GM18511 (cell line): ENCODE results near the gene TSPAN7.
A peak's percentile ranks its signal among the peaks of the same experiment; 100 is the strongest.

ENCODE experiments used
- ATAC-seq: cut with Tn5 transposase; IDR thresholded peaks from one replicate; pipeline ENCODE4 v1.9.1; 2021; ENCODE audit warnings: mild to moderate bottlenecking, moderate library complexity; ENCODE audit not compliant: unreplicated experiment

Gene TSPAN7

GRCh38 chrX:38561126-38561868 lies at the start of gene TSPAN7:
Gene TSPAN7 (plus strand): TSS chrX:38561542. CDS start chrX:38561547, 5 bp downstream.
- ATAC-seq: peak; percentile 85

GRCh38 chrX:38513112-38513742 lies 48.1 kb upstream of the TSPAN7 start:
- ATAC-seq: no peak

- no peak for ATAC-seq
Measured at GRCh38 chrX:38514016-38514854, 47.1 kb upstream of the TSPAN7 start.

GRCh38 chrX:38515291-38515690 lies 46.1 kb upstream of the TSPAN7 start:
- no peak for ATAC-seq

GRCh38 chrX:38516196-38516774 lies 45.1 kb upstream of the TSPAN7 start:
- ATAC-seq: no peak

DNA sequence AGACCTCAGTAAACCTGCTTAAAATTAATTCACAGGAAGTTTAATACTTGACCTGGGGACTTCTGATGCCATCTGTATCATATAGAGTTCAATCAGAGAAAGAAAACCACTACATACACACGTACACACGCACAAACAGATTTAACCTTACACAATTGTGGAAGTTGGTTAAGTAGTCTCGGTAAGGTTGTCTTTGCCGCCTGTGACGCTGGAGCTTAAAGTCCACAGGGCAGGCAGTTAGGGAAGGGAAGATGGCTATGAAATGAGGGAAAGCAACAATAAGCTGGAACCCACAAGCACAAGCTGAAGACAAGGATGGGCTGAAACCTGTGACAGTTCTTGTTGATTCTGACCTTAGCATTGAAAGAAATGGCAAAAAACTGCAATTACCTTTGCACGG lies 41.7 kb upstream of the TSPAN7 start:
- ATAC-seq: no peak

GRCh38 chrX:38538134-38538533 lies 23.2 kb upstream of the TSPAN7 start:
- ATAC-seq: no peak

DNA sequence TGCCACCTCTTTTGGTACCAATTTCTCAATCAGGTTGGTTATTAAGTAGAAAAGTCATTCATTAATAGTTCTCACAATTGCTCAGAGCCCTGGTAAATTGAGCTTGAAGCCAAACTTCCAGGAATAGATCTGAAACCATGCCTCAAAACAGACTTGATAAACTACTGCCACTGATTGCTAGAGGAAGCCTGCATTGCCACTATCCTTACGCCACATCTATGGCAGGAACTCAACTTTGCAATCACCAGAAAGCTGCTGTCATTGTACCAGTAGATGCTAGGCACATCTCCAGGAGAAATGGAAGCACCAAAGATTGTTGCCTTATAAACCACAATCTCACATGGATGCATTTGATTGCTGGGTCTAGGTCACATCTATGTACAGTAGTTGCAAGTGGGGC lies 21.6 kb upstream of the TSPAN7 start:
- no peak for ATAC-seq

GRCh38 chrX:38548508-38548907 lies 12.8 kb upstream of the TSPAN7 start:
- ATAC-seq: no peak

DNA sequence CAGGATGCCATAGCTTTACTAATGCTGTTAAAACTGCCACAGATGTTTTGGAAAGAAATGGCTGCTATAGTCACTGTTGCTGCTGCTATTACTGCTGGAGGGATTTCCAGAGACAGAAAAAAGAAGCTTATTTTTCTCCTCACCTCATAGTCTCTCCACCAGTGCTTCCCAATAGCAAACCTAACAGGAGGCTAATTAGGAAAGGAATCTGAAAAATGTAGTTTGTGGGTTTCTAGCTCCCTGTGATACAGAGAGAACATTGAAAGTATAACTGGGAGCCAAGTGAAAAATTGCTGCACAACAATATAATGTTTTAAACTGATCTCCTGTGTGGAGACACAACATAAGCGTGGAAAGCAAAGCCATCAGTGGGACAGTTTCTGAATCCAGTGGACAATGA lies 8.6 kb upstream of the TSPAN7 start:
- ATAC-seq: no peak

DNA sequence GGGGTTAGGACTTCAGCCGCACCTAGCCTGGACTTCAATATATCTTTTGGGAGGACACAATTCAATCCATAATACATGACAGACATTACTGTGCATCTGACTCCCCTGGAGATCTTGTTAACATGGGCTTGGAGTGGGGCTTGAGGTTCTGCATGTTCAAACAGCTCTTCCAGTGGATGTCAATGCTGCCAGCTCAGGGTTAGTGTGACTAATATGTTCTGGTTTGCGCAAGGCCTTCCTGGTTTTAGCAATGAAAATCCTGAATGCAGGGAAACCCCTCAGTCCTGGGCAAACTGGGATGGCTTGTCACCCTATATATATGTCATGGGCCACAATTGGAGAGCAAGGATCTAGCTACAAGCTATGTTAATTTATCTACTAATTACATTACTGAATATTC lies 2.7 kb upstream of the TSPAN7 start:
- no peak for ATAC-seq

DNA sequence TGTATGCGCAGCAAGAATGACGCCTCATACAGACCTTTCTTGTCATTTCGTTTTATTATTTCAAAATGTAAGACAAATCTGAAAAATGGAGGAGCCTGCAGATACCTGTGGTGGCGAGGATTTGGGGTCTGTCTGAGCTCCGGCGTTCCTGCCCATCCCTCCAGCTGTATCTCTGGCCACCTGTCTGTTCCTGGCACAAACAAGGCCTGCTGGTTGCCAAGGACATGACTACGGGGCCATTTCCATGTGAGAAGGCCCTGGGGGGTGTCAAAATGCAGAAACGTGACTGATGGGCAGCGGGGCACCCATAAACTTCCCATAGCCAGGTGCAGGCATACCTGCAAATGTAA lies 591 bp upstream of the TSPAN7 start:
- peak; percentile 30 for ATAC-seq

- ATAC-seq: no peak
Measured at GRCh38 chrX:38561951-38562719, 793 bp downstream of the TSPAN7 start.

DNA sequence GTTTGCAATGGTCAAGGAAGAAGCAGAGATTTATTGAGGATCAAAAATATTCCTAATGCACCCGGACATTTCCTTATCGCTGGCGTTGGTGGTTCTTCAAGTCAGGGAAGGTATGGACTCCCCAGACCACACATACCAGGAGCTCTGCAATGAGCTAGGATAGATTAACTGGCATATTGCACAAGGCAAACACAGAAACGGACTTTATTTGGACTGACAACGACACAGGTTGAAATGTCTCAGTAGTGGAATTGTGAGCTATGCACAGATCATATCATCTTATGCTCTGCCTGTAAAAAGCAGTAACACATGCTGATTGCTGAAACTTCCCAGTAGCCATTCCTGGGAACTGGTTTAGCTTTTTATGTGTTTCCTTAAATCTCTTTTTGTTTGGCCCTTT lies 1.7 kb downstream of the TSPAN7 start:
- ATAC-seq: no peak

- ATAC-seq: no peak
Measured at GRCh38 chrX:38570396-38570795, 9.1 kb downstream of the TSPAN7 start.

DNA sequence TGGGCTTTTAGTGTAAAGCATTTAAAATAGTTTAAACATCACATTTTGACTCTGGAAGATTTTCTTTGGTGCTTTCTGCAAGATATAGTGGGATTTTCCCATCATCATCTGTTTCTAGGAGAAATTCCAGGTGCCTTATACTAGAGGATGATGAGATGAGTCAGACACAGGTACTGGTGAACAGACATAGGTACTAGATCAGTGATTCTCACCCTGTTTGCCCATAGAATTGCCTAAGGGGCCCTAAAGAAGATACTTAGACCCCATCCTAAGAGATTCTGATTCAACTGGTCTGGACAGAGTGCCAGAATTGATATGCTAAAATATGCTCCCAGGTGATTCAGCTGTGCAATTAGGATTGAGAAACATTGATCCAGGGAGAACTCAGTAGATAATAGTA lies 9.7 kb downstream of the TSPAN7 start:
- no peak for ATAC-seq

- no peak for ATAC-seq
Measured at GRCh38 chrX:38574858-38575257, 13.5 kb downstream of the TSPAN7 start.

DNA sequence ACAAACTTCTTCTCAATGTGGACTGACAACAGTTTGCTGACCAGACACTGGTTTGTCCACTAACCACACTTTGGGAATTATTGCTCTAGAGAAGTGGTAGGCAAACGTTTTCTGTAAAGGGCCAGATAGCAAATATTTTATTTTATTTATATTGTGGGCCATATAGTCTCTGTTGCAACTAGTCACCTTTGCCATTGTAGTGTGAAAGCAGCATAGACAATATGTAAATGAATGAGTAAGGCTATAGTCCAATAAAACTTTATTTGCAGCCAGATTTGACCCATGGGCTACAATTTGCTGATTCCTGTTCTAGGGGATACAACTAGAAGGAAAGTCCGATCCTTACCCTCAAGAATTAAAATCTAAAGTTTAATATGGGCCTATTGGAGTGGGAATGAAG lies 14.5 kb downstream of the TSPAN7 start:
- ATAC-seq: no peak

DNA sequence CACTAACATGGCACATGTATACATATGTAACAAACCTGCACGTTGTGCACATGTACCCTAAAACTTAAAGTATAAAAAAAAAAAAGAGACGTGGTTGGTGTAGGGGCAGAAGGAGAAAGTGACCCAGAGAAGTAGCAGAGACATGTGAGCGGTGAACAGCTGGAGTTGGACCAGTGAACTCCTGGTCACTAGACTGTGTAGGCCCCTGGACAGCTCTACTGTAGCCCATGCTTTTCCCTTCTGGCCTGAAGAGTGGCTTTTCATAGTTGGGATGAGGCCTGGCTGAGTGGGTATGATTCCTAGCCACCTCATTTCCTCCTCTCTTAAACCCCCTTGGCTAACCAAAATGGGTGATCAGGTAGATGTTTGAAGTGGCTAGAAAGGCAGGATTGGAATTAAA lies 16.4 kb downstream of the TSPAN7 start:
- no peak for ATAC-seq

GRCh38 chrX:38578167-38578566 lies 16.8 kb downstream of the TSPAN7 start:
- ATAC-seq: no peak

- no peak for ATAC-seq
Measured at GRCh38 chrX:38583181-38583580, 21.8 kb downstream of the TSPAN7 start.
